RPMI7951 (cell line): ENCODE data around the gene PMFBP1. TPM values are rescaled to one million over a fixed set of nuclear protein-coding genes. Genes with fewer than 3 reads are reported as not detected.
"Not testable (repeated sequence)": the region's sequence is repeated elsewhere in the genome, so short reads cannot be mapped to it uniquely, and the experiment has no call there.

Experiments used
- DNase-seq: peaks from one replicate; pipeline ENCODE4 v3.0.0-alpha.2; 2012; ENCODE audit warnings: low read depth
- total RNA-seq: library from RNA; depleted of rRNA; stranded (reverse); fragments of >200 nt; shearing (Covaris generic); gene quantifications from 2 replicates; pipeline ENCODE4 v1.2.3, GENCODE V29; 2014

PMFBP1 gene
- total RNA-seq, 1 experiment from 2014 or later, result 1.8 TPM

- DNase-seq, result no peak
Observed at GRCh38 chr16:72105978-72106377, 66.0 kb downstream of the PMFBP1 start.

DNA sequence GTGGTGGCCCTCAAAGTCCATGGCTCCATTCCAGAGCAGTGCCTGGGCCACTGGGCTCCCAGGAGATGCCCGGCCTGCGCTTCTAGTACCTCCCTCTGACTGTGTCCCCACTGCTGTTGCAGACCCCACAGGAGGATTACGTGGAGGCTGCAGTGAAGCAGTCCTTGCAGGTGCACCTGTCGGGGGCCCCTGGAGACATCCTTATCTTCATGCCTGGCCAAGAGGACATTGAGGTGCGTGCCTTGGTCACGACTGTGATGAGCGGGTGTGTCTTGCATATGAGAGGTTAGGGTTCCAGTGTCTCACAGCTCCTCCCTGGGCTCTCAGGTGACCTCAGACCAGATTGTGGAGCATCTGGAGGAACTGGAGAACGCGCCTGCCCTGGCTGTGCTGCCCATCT lies 67.0 kb downstream of the PMFBP1 start:
- DNase-seq, result no peak

DNA sequence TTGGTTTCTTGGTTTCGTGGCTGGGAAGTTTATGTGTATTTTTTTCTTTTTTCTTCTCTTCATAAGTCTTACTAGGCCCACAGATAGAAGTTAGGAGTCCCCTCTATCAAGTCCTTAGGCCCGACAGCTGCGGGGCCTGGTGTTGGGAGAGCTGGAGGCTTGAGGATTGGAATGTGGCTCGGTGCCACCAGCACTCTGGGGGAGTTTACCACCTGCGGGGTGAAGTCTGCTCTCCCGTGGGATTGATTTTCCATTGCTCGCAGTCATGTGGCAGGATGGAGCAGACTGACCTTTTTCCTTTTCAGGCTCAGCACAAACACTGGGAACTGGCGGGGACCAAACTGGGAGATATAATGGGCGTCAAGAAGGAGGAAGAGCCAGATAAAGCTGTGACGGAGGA lies 70.8 kb downstream of the PMFBP1 start:
- no peak for DNase-seq

DNA sequence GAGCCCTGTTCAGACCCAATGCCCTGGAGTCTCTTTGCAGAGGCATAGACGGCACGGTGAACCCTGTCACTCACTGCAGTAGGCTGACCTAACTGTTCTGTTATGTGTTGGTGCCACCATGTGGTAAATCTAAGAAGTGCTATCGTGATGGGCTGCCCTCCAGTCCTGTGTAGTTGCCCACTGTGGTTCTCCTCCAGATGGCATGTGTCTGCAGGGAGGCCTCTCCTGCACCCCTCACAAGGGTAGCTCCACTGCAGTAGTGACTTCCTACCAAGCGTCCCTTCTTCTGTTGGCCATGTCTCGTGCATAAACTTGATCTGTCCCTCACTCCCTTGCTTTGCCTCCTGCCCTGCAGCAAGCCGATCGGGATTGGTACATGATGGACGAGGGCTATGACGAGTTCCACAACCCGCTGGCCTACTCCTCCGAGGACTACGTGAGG lies 72.6 kb downstream of the PMFBP1 start:
- peak; percentile 51 for DNase-seq

- no peak for DNase-seq
Observed at GRCh38 chr16:72098936-72099335, 73.0 kb downstream of the PMFBP1 start.

DNA sequence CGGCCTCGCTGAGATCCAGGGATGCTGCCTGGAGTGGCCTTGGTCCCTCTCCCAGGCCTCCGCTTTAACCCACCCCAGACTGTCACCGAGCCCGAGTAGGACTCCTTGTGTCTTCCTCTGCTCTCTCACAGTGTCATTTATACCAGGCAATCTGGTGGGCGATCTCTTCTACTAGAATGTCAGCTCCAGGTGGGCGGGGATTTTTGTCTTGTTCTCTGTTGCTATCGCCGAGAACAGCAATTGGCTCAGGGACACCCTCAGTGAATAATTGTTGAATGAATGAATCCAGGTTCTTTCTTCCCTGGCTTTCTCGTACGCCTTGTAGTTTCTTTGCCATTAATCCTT lies 77.7 kb downstream of the PMFBP1 start:
- peak; percentile 15 for DNase-seq

- DNase-seq, result peak; percentile 99
Observed at GRCh38 chr16:72093448-72094265, 78.3 kb downstream of the PMFBP1 start, which contains the start of the genes DHX38 and TXNL4B. Gene DHX38 (plus strand): TSS chr16:72093847. CDS start chr16:72096158, 2,311 bp downstream. Gene TXNL4B (minus strand): TSS chr16:72093620. CDS start chr16:72090749, 2,871 bp downstream.

GRCh38 chr16:72092832-72093447 lies 79.0 kb downstream of the PMFBP1 start:
- DNase-seq, result peak; percentile 73

DNA sequence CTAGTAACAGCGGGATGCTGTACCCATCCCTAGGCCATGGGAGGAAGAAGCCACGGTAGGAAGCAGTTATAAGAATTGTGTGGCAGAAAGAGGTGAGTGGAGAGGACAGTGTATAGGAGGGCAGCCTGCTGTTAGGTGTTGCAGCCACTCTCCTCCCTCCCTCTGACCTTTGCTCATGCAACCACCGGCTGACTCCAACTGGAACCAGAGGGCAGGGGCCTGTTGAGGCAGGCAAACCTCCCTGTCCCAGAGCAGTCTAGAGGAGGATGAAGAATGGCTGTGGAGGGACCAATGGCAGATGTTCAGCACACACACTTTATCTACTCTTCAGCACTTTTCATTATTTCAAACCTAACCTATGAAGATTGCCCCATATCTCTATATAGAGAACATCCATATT lies 80.7 kb downstream of the PMFBP1 start:
- no peak for DNase-seq

GRCh38 chr16:72085002-72085401 lies 87.0 kb downstream of the PMFBP1 start:
- DNase-seq, result no peak

GRCh38 chr16:72084445-72084844 lies 87.5 kb downstream of the PMFBP1 start:
- no peak for DNase-seq

DNA sequence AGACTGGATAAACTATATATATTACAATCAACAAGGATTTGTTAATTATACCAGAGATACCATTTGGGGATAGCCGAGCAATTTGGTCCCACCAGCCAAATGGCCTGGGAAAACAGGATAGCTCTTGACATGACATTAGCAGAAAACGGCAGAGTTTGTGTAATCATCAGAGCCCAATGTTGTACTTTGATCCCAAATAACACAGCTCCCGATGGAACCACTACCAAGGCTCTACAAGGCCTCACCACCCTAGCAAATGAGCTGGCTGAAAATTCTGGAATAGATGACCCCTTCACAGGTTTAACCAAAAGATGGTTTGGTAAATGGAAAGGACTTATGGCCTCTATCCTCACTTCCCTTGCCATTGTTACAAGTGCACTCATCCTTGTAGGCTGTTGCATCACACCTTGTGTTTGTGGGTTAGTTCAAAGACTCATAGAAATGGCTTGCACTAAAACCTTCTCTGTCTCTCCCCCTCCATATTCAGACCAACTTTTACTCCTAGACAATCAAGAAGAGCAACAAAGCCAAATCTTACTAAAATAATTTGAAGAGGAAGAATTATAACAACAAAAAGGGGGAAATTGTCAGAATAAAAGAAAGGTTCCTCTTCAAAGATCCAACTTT lies 88.1 kb downstream of the PMFBP1 start:
- DNase-seq, result no peak

DNA sequence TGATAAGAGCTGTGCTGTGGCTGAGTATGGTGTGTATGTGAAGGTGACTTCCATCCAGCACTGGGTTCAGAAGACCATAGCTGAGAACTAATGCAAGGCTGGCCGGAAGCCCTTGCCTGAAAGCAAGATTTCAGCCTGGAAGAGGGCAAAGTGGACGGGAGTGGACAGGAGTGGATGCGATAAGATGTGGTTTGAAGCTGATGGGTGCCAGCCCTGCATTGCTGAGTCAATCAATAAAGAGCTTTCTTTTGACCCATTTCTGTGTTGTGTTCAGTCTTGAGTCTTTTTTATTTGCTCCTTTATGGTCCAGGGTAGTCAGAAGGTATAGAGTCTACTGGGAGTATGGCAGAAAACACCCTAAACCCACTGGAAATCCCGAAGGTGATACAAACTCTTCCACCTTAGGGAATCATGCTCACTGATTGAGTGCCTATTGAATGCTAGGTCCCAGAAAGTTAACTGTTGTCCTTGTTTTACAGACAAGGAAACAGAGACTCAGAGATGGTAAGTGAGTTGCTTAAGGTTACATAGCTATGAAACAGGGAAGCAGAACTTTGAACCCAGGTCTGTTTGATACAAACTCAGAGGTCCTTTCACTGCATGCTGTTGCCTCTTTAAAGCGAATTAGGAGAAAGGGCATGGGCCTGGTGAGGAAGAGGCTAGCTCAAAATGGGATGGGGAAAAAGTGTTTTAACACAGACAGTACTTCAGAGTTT lies 94.8 kb downstream of the PMFBP1 start:
- not testable (repeated sequence) for DNase-seq

DNA sequence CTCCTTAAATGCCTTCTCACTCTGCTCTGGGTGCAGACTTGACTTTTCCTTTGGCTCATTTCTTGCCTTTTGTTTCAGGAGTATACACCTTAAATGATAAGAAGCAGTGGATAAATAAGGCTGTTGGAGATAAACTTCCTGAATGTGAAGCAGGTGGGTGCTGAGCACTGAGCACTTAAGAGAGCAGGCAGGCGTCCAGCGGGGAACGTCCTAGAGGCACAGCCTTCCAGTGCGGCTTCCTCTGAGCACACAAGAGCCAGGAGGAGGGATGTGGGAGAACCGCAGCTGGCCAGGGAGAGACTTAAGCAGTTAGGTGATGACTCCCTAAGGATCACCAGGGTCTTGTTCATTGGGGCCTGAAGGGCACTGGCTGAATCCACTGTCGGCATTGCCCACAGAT lies 96.9 kb downstream of the PMFBP1 start:
- DNase-seq, result not testable (repeated sequence)

- DNase-seq, result no peak
Observed at GRCh38 chr16:72073560-72074230, 98.3 kb downstream of the PMFBP1 start.

- no peak for DNase-seq
Observed at GRCh38 chr16:72072514-72073342, 99.2 kb downstream of the PMFBP1 start.
